IMR-90 (cell line): ENCODE data around the gene PALM. TPM values are rescaled to one million over a fixed set of nuclear protein-coding genes. Genes with fewer than 3 reads are reported as not detected.

Experiments used
- ATAC-seq: fragments of 200-7000 bp; cut with Tn5 transposase; 2 replicates; pipeline ENCODE4 v1.9.1; 2020; ENCODE audit warnings: low read depth, mild to moderate bottlenecking, moderate library complexity
- BruUV-seq: library from RNA; stranded (reverse); fragments of 400-500 nt; replicated peaks from 2 replicates; lab custom pipeline; 2021; lab: Mats Ljungman, UMichigan
- CTCF ChIA-PET: fragments of 300-600 bp; formaldehyde crosslinking; extraction: SDS; loops from one replicate; lab custom pipeline; 2021; ENCODE audit warnings: antibody characterized with exemption; lab: Yijun Ruan, JAX
- POLR2A ChIA-PET: fragments of 300-600 bp; sonication (Branson Sonifier 250); formaldehyde crosslinking; loops from one replicate; lab custom pipeline; 2022; ENCODE audit warnings: antibody characterized with exemption; ENCODE audit not compliant: unreplicated experiment; lab: Charles Lee
- DNase-seq: peaks from one replicate; pipeline ENCODE4 v3.0.0; 2013
- H2AFZ ChIP-seq: replicated peaks from 2 replicates; pipeline ENCODE3; 2013; ENCODE audit warnings: low read length, mild to moderate bottlenecking; ENCODE audit not compliant: poor library complexity
- H2AK5ac ChIP-seq: 2 replicates; pipeline ENCODE4 v1.6.1; 2013; ENCODE audit warnings: low read depth, low read length, inconsistent platforms
- H2AK9ac ChIP-seq: replicated peaks from 2 replicates; pipeline ENCODE3; 2013; ENCODE audit warnings: mild to moderate bottlenecking, low read depth, low read length, moderate library complexity; ENCODE audit not compliant: poor library complexity
- H2BK120ac ChIP-seq: 2 replicates; pipeline ENCODE4 v1.6.1; 2013; ENCODE audit warnings: low read depth, low read length, inconsistent platforms
- H2BK15ac ChIP-seq: 3 replicates; pipeline ENCODE4 v1.6.1; 2013; ENCODE audit warnings: low read depth, low read length, inconsistent platforms
- H2BK20ac ChIP-seq: 2 replicates; pipeline ENCODE4 v1.6.1; 2013; ENCODE audit warnings: low read depth, mild to moderate bottlenecking, inconsistent platforms, low read length, moderate library complexity
- H2BK5ac ChIP-seq: 2 replicates; pipeline ENCODE4 v1.6.1; 2013; ENCODE audit warnings: mild to moderate bottlenecking, low read depth, low read length, inconsistent platforms; ENCODE audit not compliant: poor library complexity, severe bottlenecking
- H3K14ac ChIP-seq: replicated peaks from 2 replicates; pipeline ENCODE4 v1.6.1; 2013; ENCODE audit warnings: low read depth, low read length, inconsistent platforms
- H3K18ac ChIP-seq: 2 replicates; pipeline ENCODE4 v1.6.1; 2013; ENCODE audit warnings: low read depth, low read length, control low read depth
- H3K23ac ChIP-seq: 2 replicates; pipeline ENCODE4 v1.6.1; 2013; ENCODE audit warnings: low read depth, low read length, inconsistent platforms
- H3K27ac ChIP-seq: 2 replicates; pipeline ENCODE4 v1.5.1; 2013; ENCODE audit warnings: mild to moderate bottlenecking, control low read depth, low read length; ENCODE audit not compliant: insufficient read depth
- H3K27me3 ChIP-seq: 2 replicates; pipeline ENCODE4 v1.6.1; 2013; ENCODE audit warnings: low read length; ENCODE audit not compliant: control insufficient read depth, insufficient read depth
- H3K36me3 ChIP-seq: 2 replicates; pipeline ENCODE4 v1.6.1; 2013; ENCODE audit warnings: low read length, mixed read lengths; ENCODE audit not compliant: control insufficient read depth, insufficient read depth
- H3K4ac ChIP-seq: 2 replicates; pipeline ENCODE4 v1.6.1; 2013; ENCODE audit warnings: low read depth, low read length, inconsistent platforms
- H3K4me1 ChIP-seq: 2 replicates; pipeline ENCODE4 v1.6.1; 2013; ENCODE audit warnings: low read length, mixed read lengths; ENCODE audit not compliant: control insufficient read depth, insufficient read depth
- H3K4me2 ChIP-seq: 2 replicates; pipeline ENCODE4 v1.6.1; 2013; ENCODE audit warnings: low read depth, mild to moderate bottlenecking, control low read depth, low read length, moderate library complexity
- H3K4me3 ChIP-seq: 2 replicates; pipeline ENCODE4 v1.5.1; 2013; ENCODE audit warnings: low read depth, mild to moderate bottlenecking, control low read depth, low read length, moderate library complexity; ENCODE audit not compliant: insufficient read depth
- H3K56ac ChIP-seq: 2 replicates; pipeline ENCODE4 v1.6.1; 2013; ENCODE audit warnings: low read length, inconsistent platforms; ENCODE audit not compliant: insufficient read depth; ENCODE audit errors: extremely low read depth
- H3K79me1 ChIP-seq, 2 experiments: 2 replicates each; pipeline ENCODE4 v1.6.1; 2013; ENCODE audit warnings: low read length in 2 of 2, inconsistent platforms in 1 of 2, low read depth in 1 of 2
- H3K9ac ChIP-seq: 2 replicates; pipeline ENCODE4 v1.6.1; 2013; ENCODE audit warnings: low read depth, low read length, control low read depth
- H3K9me1 ChIP-seq: 2 replicates; pipeline ENCODE4 v1.6.1; 2013; ENCODE audit warnings: low read length, inconsistent platforms; ENCODE audit not compliant: insufficient read depth
- H3K9me3 ChIP-seq: 2 replicates; pipeline ENCODE4 v1.6.1; 2013; ENCODE audit warnings: low read length; ENCODE audit not compliant: control insufficient read depth, insufficient read depth
- H4K20me1 ChIP-seq: 2 replicates; pipeline ENCODE4 v1.6.1; 2013; ENCODE audit warnings: low read length, inconsistent platforms; ENCODE audit not compliant: insufficient read depth
- H4K5ac ChIP-seq: 2 replicates; pipeline ENCODE4 v1.6.1; 2013; ENCODE audit warnings: mild to moderate bottlenecking, low read depth, low read length, control low read depth
- H4K8ac ChIP-seq, 2 experiments: 2 replicates each; pipeline ENCODE4 v1.6.1; 2013; ENCODE audit warnings: low read depth in 2 of 2, low read length in 2 of 2, control low read depth in 1 of 2, inconsistent platforms in 1 of 2
- H4K91ac ChIP-seq: 2 replicates; pipeline ENCODE4 v1.6.1; 2013; ENCODE audit warnings: low read depth, low read length, inconsistent platforms; ENCODE audit not compliant: insufficient read depth
- BHLHE40 ChIP-seq: fragments of 150-350 bp; IDR thresholded peaks from 2 replicates; pipeline ENCODE4 v1.6.1; 2016; ENCODE audit warnings: mild to moderate bottlenecking, low read depth, low read length
- CHD1 ChIP-seq: IDR thresholded peaks from 2 replicates; pipeline ENCODE4 v1.6.1; 2012; ENCODE audit warnings: low read depth, low read length, improper control_type of control experiment
- MAFK ChIP-seq: IDR thresholded peaks from 2 replicates; pipeline ENCODE4 v1.6.1; 2012; ENCODE audit warnings: low read depth, low read length, improper control_type of control experiment
- MAZ ChIP-seq: IDR thresholded peaks from 2 replicates; pipeline ENCODE4 v1.6.1; 2012; ENCODE audit warnings: low read depth, mild to moderate bottlenecking, low read length, improper control_type of control experiment, moderate library complexity, borderline replicate concordance
- POLR2A ChIP-seq: IDR thresholded peaks from 2 replicates; pipeline ENCODE4 v1.6.1; 2012; ENCODE audit warnings: mild to moderate bottlenecking, low read depth, low read length
- RCOR1 ChIP-seq: IDR thresholded peaks from 2 replicates; pipeline ENCODE4 v1.6.1; 2012; ENCODE audit warnings: mild to moderate bottlenecking, low read length, improper control_type of control experiment; ENCODE audit not compliant: insufficient replicate concordance
- RFX5 ChIP-seq: IDR thresholded peaks from 2 replicates; pipeline ENCODE4 v1.8.0; 2012; ENCODE audit warnings: low read depth, mild to moderate bottlenecking, low read length, moderate library complexity
- SMC3 ChIP-seq: fragments of 150-350 bp; IDR thresholded peaks from 2 replicates; pipeline ENCODE4 v1.6.1; 2016; ENCODE audit warnings: low read depth, mild to moderate bottlenecking, antibody characterized with exemption, low read length, moderate library complexity
- WGBS, 2 experiments: methylation state at CpG; one replicate each; pipeline versions ENCODE4 v1.1.5 to v1.1.7; 2013; ENCODE audit warnings: missing lambda C conversion rate in 2 of 2; ENCODE audit not compliant: insufficient read length in 1 of 2; ENCODE audit errors: extremely low coverage in 2 of 2; 5-methylcytosine and 5-hydroxymethylcytosine counted together
- dilution Hi-C: fragments of 300-500 bp; cut with HindIII; formaldehyde crosslinking; loops from one replicate; pipeline ENCODE4 v1.14.3; 2018; ENCODE audit warnings: low sequenced_read_pairs; ENCODE audit not compliant: unreplicated experiment
- in situ Hi-C: fragments of 300-500 bp; cut with MboI; formaldehyde crosslinking; loops from 3 replicates; pipeline ENCODE4 v1.14.3; 2019; ENCODE audit warnings: low sequenced_read_pairs, inconsistent platforms, mixed read lengths
- intact Hi-C: fragments of 100-400 bp; cut with micrococcal nuclease; formaldehyde crosslinking; loops from 2 replicates; pipeline ENCODE4 v1.10.0; 2022
- polyA plus RNA-seq, 3 experiments: library from polyadenylated mRNA; depleted of rRNA; stranded (reverse); fragments of >200 nt; gene quantifications; 2 replicates each; pipeline ENCODE4 v1.2.3, GENCODE V29; 2012; ENCODE audit warnings: low replicate concordance in 1 of 3
- total RNA-seq: library from RNA; depleted of rRNA; stranded (reverse); fragments of >200 nt; gene quantifications from 2 replicates; pipeline ENCODE4 v1.2.3, GENCODE V29; 2012

The PALM gene
- total and polyA plus RNA-seq, 2 of the 4 experiments (the other 2 are of a cell fraction), result 2.2 to 7.4 TPM

DNA sequence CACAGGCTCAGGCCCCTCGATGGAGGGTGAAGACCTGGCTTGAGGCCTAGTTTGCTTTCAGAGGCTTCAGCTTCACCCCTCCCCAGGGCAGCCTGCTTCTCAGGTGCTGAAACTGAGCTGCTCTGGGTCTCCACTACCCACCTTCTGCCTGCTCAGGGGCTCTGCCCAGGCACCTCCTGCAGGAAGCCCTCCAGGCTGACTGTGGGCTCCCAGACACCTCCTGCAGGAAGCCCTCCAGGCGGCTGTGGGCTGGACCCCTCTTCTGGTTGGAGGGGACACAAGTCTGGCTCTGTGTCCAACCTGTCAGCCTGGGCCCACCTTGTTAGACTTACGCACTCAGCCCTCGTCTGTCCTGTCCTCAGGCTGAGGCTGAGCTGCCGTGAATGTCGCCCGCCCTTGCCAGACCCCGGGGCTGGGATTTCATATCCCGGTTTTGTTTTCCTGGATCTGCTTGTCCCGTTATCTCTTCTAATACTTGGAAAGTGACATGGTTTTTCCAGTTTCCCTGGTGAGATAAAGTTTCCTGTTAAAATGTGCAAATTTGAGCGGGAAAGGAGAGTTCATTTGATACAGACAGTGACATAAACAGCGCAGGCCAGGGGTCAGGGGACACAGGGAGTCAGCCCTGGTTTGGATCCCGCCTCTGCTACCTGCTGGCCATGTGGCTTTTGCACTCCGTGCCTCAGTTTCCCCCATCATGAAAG, 21.4 kb downstream of the PALM start:
- no peak overlapping the region for H3K4me3 ChIP-seq
- H3K79me1 ChIP-seq, result no peaks in the 10 kb centered on the region
- H3K9me3 ChIP-seq, result no peaks in the 10 kb centered on the region
- H3K23ac ChIP-seq, result no peak overlapping the region
- no TSS peak for BruUV-seq
- H4K91ac ChIP-seq, result no peak overlapping the region
- H2BK20ac ChIP-seq, result no peak overlapping the region
- H3K56ac ChIP-seq, result no peak overlapping the region
- H3K27me3 ChIP-seq, result no peaks in the 10 kb centered on the region
- ChIA-PET CTCF (no interaction called here), POLR2A (no interaction called here)
- H4K20me1 ChIP-seq, result no peaks in the 10 kb centered on the region
- no peaks in the 10 kb centered on the region for H3K4me1 ChIP-seq
- H2AK5ac ChIP-seq, result no peak overlapping the region
- H4K8ac ChIP-seq, result no peak overlapping the region
- H3K36me3 ChIP-seq, result peaks cover 14% of the 10 kb centered on the region
- no peak for ATAC-seq
- no peak overlapping the region for H3K4ac ChIP-seq
- in situ Hi-C loops, result loop anchor here (5.0 kb wide), 2 partner anchors 63 to 143 kb away; partner anchors contain the start of gene HCN2
- H3K14ac ChIP-seq, result no peak overlapping the region
- H3K9ac ChIP-seq, result no peak overlapping the region
- H2AFZ ChIP-seq, result no peak overlapping the region
- H4K5ac ChIP-seq, result no peak overlapping the region
- 74% methylated on average over 3 of the region's 14 CpGs; no CpG with 5 or more reads in 1 of the 2 experiments for WGBS, 2 experiments
- H3K18ac ChIP-seq, result no peak overlapping the region
- H2BK15ac ChIP-seq, result no peak overlapping the region
- intact Hi-C loops, result no loop called here
- no peak overlapping the region for H3K27ac ChIP-seq
- no peak overlapping the region for H2AK9ac ChIP-seq
- TF ChIP-seq POLR2A, result no peak
- TF ChIP-seq RFX5, result no peak
- TF ChIP-seq BHLHE40, result no peak
- no peak for TF ChIP-seq RCOR1
- TF ChIP-seq MAZ, result no peak
- no peak for TF ChIP-seq MAFK
- TF ChIP-seq SMC3, result no peak
- TF ChIP-seq CHD1, result no peak
- no peak overlapping the region for H2BK120ac ChIP-seq
- dilution Hi-C loops, result no loop called here
- H3K4me2 ChIP-seq, result no peak overlapping the region
- no peak for DNase-seq
- no peaks in the 10 kb centered on the region for H3K9me1 ChIP-seq
- H2BK5ac ChIP-seq, result no peak overlapping the region
